ENCODE data around the gene MYO1E. TPM values are rescaled to one million over a fixed set of nuclear protein-coding genes. Genes with fewer than 3 reads are reported as not detected.

MYO1E gene
- total and polyA plus RNA-seq, 2 of the 4 experiments (the other 2 are of a cell fraction) = 13.4 to 37.3 TPM

GRCh38 chr15:59394166-59394661, 21.5 kb upstream of the MYO1E start:
- H2AK9ac ChIP-seq (replicated peaks; ENCODE audit: low read depth, low read length, poor library complexity) = no peak overlapping the region
- dilution Hi-C loops (cut with HindIII; ENCODE audit: low sequenced_read_pairs, unreplicated experiment) = no loop called here
- H3K9me3 ChIP-seq (ENCODE audit: control insufficient read depth, insufficient read depth, low read length) = no peaks in the 10 kb centered on the region
- no peak overlapping the region for H3K27ac ChIP-seq (ENCODE audit: insufficient read depth, low read length)
- ATAC-seq (ENCODE audit: low read depth) (no peak), DNase-seq (no peak)
- H2AFZ ChIP-seq (replicated peaks; ENCODE audit: low read length, poor library complexity) = no peak overlapping the region
- H2BK20ac ChIP-seq (ENCODE audit: low read depth, low read length) = no peak overlapping the region
- BruUV-seq (replicated peaks) = no TSS peak
- no peak overlapping the region for H4K8ac ChIP-seq (ENCODE audit: low read depth in 2 of 2, low read length in 2 of 2)
- no peak overlapping the region for H4K91ac ChIP-seq (ENCODE audit: insufficient read depth, low read depth, low read length)
- no peak overlapping the region for H3K4ac ChIP-seq (ENCODE audit: low read depth, low read length)
- H3K27me3 ChIP-seq (ENCODE audit: control insufficient read depth, insufficient read depth, low read length) = peaks cover 9% of the 10 kb centered on the region
- TF ChIP-seq NFE2L2 (IDR thresholded peaks at IDR 0.05; ENCODE audit: low read depth, low read length) (no peak), POLR2A (IDR thresholded peaks at IDR 0.05; ENCODE audit: low read depth, low read length) (no peak), FOS (IDR thresholded peaks at IDR 0.05; ENCODE audit: low read depth, low read length) (no peak), RAD21 (IDR thresholded peaks at IDR 0.05; ENCODE audit: low read length) (no peak), CEBPB (IDR thresholded peaks at IDR 0.05; ENCODE audit: low read depth, low read length) (no peak), MAFK (IDR thresholded peaks at IDR 0.05; ENCODE audit: low read depth, low read length) (no peak), MAZ (IDR thresholded peaks at IDR 0.05; ENCODE audit: borderline replicate concordance, low read depth, low read length) (no peak)
- H3K79me1 ChIP-seq (ENCODE audit: low read depth in 1 of 2, low read length in 2 of 2) = no peaks in the 10 kb centered on the region
- H3K18ac ChIP-seq (ENCODE audit: low read depth, low read length) = no peak overlapping the region
- intact Hi-C loops (cut with micrococcal nuclease) = no loop called here
- H2BK15ac ChIP-seq (ENCODE audit: low read depth, low read length) = no peak overlapping the region
- no peak overlapping the region for H3K14ac ChIP-seq (replicated peaks; ENCODE audit: low read depth, low read length)
- no peaks in the 10 kb centered on the region for H3K4me1 ChIP-seq (ENCODE audit: control insufficient read depth, insufficient read depth, low read length)
- CTCF ChIA-PET = interaction anchor here (0.6 kb wide), 1 partner anchor 64 kb away, joined by 5 read pairs; no protein-coding TSS in a partner anchor
- no peak overlapping the region for H2AK5ac ChIP-seq (ENCODE audit: low read depth, low read length)
- no peak overlapping the region for H3K56ac ChIP-seq (ENCODE audit: extremely low read depth, insufficient read depth, low read length)
- H3K23ac ChIP-seq (ENCODE audit: low read depth, low read length) = no peak overlapping the region
- no peaks in the 10 kb centered on the region for H3K36me3 ChIP-seq (ENCODE audit: control insufficient read depth, insufficient read depth, low read length)
- H2BK5ac ChIP-seq (ENCODE audit: low read depth, low read length, poor library complexity, severe bottlenecking) = no peak overlapping the region
- no peak overlapping the region for H3K9ac ChIP-seq (ENCODE audit: low read depth, low read length)
- 20% methylated on average over 1 of the region's 9 CpGs; no CpG with 5 or more reads in 1 of the 2 experiments for WGBS, 2 experiments (ENCODE audit: extremely low coverage in 2 of 2, insufficient read length in 1 of 2)
- POLR2A ChIA-PET (ENCODE audit: unreplicated experiment) = no interaction called here
- H4K20me1 ChIP-seq (ENCODE audit: insufficient read depth, low read length) = no peaks in the 10 kb centered on the region; the same call in 1 of the 2 replicates
- no peaks in the 10 kb centered on the region for H3K9me1 ChIP-seq (ENCODE audit: insufficient read depth, low read length)
- no peak overlapping the region for H3K4me3 ChIP-seq (ENCODE audit: insufficient read depth, low read depth, low read length)
- no peak overlapping the region for H4K5ac ChIP-seq (ENCODE audit: low read depth, low read length)
- no peak overlapping the region for H2BK120ac ChIP-seq (ENCODE audit: low read depth, low read length)
- no peak overlapping the region for H3K4me2 ChIP-seq (ENCODE audit: low read depth, low read length)
- in situ Hi-C loops (cut with MboI; ENCODE audit: low sequenced_read_pairs) = no loop called here

All from IMR-90 (cell line).